GM06990 (cell line): ENCODE data around the gene MCL1.

ENCODE experiments used
- DNase-seq: peaks from one replicate; pipeline ENCODE4 v3.0.0-alpha.2; 2011; ENCODE audit not compliant: insufficient read length; ENCODE audit errors: extremely low read depth
- H3K27me3 ChIP-seq: replicated peaks from 2 replicates; pipeline ENCODE4 v1.6.0; 2011; ENCODE audit warnings: low read length; ENCODE audit not compliant: control insufficient read depth, insufficient read depth
- H3K36me3 ChIP-seq: 2 replicates; pipeline ENCODE4 v1.5.1; 2011; ENCODE audit warnings: low read length; ENCODE audit not compliant: control insufficient read depth, insufficient read depth
- H3K4me3 ChIP-seq: replicated peaks from 2 replicates; pipeline ENCODE4 v1.5.1; 2011; ENCODE audit warnings: low read depth, mild to moderate bottlenecking, control low read depth, low read length
- TF ChIP-seq, protein P1 (sequence below): IDR thresholded peaks from 2 replicates; pipeline ENCODE4 v1.5.1; 2011; ENCODE audit warnings: low read length, control low read depth, mild to moderate bottlenecking, inconsistent platforms; ENCODE audit not compliant: insufficient read depth, poor library complexity, severe bottlenecking

Gene MCL1

DNA sequence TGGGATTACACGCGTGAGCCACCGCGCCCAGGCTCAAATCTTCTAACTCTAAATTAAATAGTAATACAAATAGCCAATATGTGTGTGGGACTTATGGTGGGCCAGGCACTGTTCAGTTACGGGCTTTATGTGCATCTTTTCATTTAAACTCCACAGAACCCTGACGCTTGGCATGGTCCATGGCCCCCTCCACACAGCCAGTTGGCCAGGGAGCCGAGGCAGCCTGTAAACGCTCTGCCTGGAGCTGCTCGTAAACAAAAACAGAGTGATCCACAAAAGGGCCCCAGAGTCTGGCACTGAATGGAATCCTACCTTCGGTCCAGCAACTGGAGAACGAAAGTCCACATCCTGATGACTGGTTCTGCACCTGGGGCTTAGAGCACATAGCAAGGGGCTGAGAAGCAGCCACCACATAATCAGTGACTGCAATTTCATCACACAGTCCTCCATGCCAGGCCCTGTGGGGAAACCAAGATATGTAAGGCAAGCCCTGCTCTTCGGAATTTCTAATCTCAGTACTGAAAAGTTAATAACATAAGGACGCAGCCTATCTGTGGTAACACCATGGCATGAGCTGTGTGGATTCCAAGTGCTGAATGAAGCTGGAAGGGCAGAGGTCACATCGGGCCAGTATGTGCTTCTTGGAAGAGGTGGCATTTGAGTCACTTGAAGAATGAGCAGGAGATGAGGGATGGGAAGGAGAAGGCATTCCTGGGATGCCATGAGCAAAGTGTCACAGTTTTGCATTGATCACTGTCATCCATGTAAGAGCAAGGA, 43.7 kb downstream of the MCL1 start:
- TF ChIP-seq, protein P1, sequence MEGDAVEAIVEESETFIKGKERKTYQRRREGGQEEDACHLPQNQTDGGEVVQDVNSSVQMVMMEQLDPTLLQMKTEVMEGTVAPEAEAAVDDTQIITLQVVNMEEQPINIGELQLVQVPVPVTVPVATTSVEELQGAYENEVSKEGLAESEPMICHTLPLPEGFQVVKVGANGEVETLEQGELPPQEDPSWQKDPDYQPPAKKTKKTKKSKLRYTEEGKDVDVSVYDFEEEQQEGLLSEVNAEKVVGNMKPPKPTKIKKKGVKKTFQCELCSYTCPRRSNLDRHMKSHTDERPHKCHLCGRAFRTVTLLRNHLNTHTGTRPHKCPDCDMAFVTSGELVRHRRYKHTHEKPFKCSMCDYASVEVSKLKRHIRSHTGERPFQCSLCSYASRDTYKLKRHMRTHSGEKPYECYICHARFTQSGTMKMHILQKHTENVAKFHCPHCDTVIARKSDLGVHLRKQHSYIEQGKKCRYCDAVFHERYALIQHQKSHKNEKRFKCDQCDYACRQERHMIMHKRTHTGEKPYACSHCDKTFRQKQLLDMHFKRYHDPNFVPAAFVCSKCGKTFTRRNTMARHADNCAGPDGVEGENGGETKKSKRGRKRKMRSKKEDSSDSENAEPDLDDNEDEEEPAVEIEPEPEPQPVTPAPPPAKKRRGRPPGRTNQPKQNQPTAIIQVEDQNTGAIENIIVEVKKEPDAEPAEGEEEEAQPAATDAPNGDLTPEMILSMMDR, result no peak
- H3K4me3 ChIP-seq, result no peak overlapping the region
- H3K36me3 ChIP-seq, result no peaks in the 10 kb centered on the region
- no peaks in the 10 kb centered on the region for H3K27me3 ChIP-seq
- no peak for DNase-seq

DNA sequence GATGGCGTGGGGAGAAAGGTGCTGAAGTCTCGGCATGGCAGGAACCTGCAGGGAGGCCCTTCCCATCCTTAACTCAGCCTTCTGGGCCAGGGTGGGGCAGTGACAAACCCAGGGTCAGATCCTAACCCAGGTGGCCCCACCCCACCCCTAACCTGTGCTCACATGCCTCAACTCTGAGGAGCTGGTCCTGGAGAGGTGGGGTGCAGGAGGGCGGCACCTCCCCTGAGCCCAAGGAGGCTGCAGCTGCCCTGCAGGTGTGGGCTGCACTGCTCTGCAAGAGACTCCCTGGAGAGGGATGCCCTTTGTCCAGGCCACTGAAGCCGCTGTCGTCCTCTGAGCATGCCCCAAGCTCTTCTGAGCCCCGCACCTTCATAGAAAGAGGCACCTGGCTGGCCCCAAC, 45.4 kb downstream of the MCL1 start:
- DNase-seq, result no peak
- no peaks in the 10 kb centered on the region for H3K27me3 ChIP-seq
- no peak overlapping the region for H3K4me3 ChIP-seq
- TF ChIP-seq, protein P1, result no peak
- no peaks in the 10 kb centered on the region for H3K36me3 ChIP-seq

DNA sequence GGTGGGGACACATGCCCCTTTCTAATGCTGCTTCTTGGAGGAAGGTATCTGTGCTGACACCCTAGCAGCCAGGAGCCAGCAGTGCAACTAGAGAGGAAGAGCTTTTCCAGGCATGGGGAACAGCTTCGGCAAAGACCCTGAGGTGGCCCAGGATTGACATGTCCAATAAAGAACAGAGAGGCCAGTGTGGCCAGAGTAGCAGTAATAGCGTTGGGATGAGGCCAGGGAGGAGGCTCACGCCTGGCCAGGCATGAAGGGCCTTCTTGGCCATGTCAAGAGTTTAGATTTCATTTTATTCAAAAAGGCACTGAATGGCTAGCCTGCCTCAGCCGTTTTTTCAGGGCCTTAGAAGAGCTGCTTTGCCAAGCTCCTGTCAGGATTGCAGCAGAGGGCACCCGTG, 46.5 kb downstream of the MCL1 start:
- H3K36me3 ChIP-seq, result no peaks in the 10 kb centered on the region
- DNase-seq, result no peak
- no peak overlapping the region for H3K4me3 ChIP-seq
- H3K27me3 ChIP-seq, result no peaks in the 10 kb centered on the region
- TF ChIP-seq, protein P1, result no peak

- Histone ChIP-seq H3K36me3 (no peaks in the 10 kb centered on the region), H3K27me3 (no peaks in the 10 kb centered on the region), H3K4me3 (no peak overlapping the region)
- no peak for DNase-seq
- TF ChIP-seq, protein P1, result no peak
These were observed 48.8 kb downstream of the MCL1 start for GRCh38 chr1:150530491-150531159.

DNA sequence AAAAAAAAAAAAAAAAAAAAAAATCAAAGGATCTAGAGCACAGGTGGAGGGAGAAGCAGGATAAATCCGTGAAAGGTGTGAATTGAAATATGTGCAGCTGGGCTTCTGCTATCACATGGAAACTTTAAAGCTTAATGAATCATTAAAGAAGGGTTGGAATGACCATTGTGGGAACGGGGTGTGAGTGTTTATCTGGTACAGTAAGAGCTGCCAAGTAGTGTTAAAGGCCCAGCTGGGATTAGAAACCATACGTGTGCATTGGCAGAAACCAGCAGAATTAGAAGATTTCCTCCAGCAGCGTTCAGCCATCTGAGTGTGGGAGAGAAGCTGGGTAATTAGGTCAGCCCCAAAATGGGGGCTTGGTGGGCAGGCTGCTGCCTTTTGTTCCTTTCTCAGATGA, 50.4 kb downstream of the MCL1 start:
- DNase-seq, result no peak
- no peak overlapping the region for H3K4me3 ChIP-seq
- no peaks in the 10 kb centered on the region for H3K36me3 ChIP-seq
- no peaks in the 10 kb centered on the region for H3K27me3 ChIP-seq
- TF ChIP-seq, protein P1, result no peak
